Naive thymus-derived CD4-positive, alpha-beta T cell (primary cell): ENCODE measurements around the gene LGI1. TPM values are rescaled to one million over a fixed set of nuclear protein-coding genes. Genes with fewer than 3 reads are reported as not detected.

Experiments used
- ATAC-seq: fragments of 150-1000 bp; cut with Tn5 transposase; 2 replicates; pipeline ENCODE4 v1.10.0; 2021; ENCODE audit warnings: mild to moderate bottlenecking, moderate library complexity
- CTCF ChIA-PET: fragments of 350-600 bp; sonication (Branson Sonifier 250); formaldehyde crosslinking; loops from one replicate; lab custom pipeline; 2021; ENCODE audit warnings: antibody characterized with exemption; lab: Charles Lee
- POLR2A ChIA-PET: fragments of 350-600 bp; sonication (Branson Sonifier 250); formaldehyde crosslinking; loops from one replicate; lab custom pipeline; 2021; ENCODE audit warnings: antibody characterized with exemption, inconsistent platforms; lab: Charles Lee
- DNase-seq, 9 donors: peaks; one replicate each; pipeline versions ENCODE4 v3.0.0 to v3.0.0-alpha.2; 2020 to 2022; ENCODE audit warnings: mixed read lengths in 1 of 9
- H3K27ac ChIP-seq: one replicate; pipeline ENCODE4 v1.7.0; 2013; ENCODE audit warnings: mild to moderate bottlenecking, low read depth, low read length, moderate library complexity
- H3K27me3 ChIP-seq, 2 donors: one replicate each; pipeline ENCODE4 v1.7.0; 2013; ENCODE audit warnings: low read length in 2 of 2, mild to moderate bottlenecking in 2 of 2, moderate library complexity in 2 of 2; ENCODE audit not compliant: control insufficient read depth in 2 of 2, insufficient read depth in 2 of 2
- H3K36me3 ChIP-seq, 3 experiments: 1 replicate in 2 of 3; 2 replicates in 1 of 3; pipeline ENCODE4 v1.7.0; 2013; ENCODE audit warnings: low read length in 3 of 3, mild to moderate bottlenecking in 3 of 3, moderate library complexity in 1 of 3; ENCODE audit not compliant: insufficient read depth in 3 of 3, control insufficient read depth in 2 of 3
- H3K4me1 ChIP-seq, 2 donors: one replicate each; pipeline ENCODE4 v1.7.0; 2013; ENCODE audit warnings: low read length in 2 of 2, mild to moderate bottlenecking in 2 of 2, moderate library complexity in 1 of 2; ENCODE audit not compliant: control insufficient read depth in 2 of 2, insufficient read depth in 2 of 2
- H3K4me3 ChIP-seq: 2 replicates; pipeline ENCODE4 v1.7.0; 2013; ENCODE audit warnings: mild to moderate bottlenecking, low read length
- H3K9me3 ChIP-seq, 3 experiments: 1 replicate in 2 of 3; 2 replicates in 1 of 3; pipeline ENCODE4 v1.7.0; 2013; ENCODE audit warnings: low read length in 3 of 3; ENCODE audit not compliant: control insufficient read depth in 2 of 3
- H3K27ac Mint-ChIP-seq, 9 donors: one replicate each; pipeline ENCODE4 v1.8.0; 2020 to 2022; ENCODE audit warnings: mixed read lengths in 9 of 9, mild to moderate bottlenecking in 8 of 9, moderate library complexity in 5 of 9, inconsistent platforms in 2 of 9
- H3K27me3 Mint-ChIP-seq, 5 donors: one replicate each; pipeline ENCODE4 v1.8.0; 2021 to 2022; ENCODE audit warnings: mixed read lengths in 5 of 5, mild to moderate bottlenecking in 1 of 5
- H3K36me3 Mint-ChIP-seq, 5 donors: one replicate each; pipeline ENCODE4 v1.8.0; 2020 to 2022; ENCODE audit warnings: mixed read lengths in 5 of 5, mild to moderate bottlenecking in 3 of 5, inconsistent platforms in 1 of 5
- H3K4me1 Mint-ChIP-seq, 7 donors: one replicate each; pipeline ENCODE4 v1.8.0; 2020 to 2022; ENCODE audit warnings: mixed read lengths in 7 of 7, mild to moderate bottlenecking in 3 of 7, inconsistent platforms in 1 of 7
- H3K4me3 Mint-ChIP-seq, 10 donors: one replicate each; pipeline ENCODE4 v1.8.0; 2020 to 2022; ENCODE audit warnings: mild to moderate bottlenecking in 10 of 10, mixed read lengths in 10 of 10, moderate library complexity in 6 of 10, inconsistent platforms in 2 of 10
- H3K9me3 Mint-ChIP-seq, 11 donors: one replicate each; pipeline ENCODE4 v1.8.0; 2020 to 2022; ENCODE audit warnings: mixed read lengths in 11 of 11, mild to moderate bottlenecking in 4 of 11, inconsistent platforms in 1 of 11, moderate library complexity in 1 of 11
- intact Hi-C, 2 donors: fragments of 100-400 bp; cut with micrococcal nuclease; formaldehyde crosslinking; loops; one replicate each; pipeline ENCODE4 v1.15.1; 2023
- polyA plus RNA-seq, 2 donors: library from polyadenylated mRNA; unstranded; fragments of 300-500 nt; fragmentation: Illumina TruSeq; gene quantifications; one replicate each; pipeline ENCODE4 v1.2.3, GENCODE V29; 2021
- total RNA-seq, 6 experiments: library from RNA in 5 of 6; stranded (reverse) in 5 of 6; gene quantifications; 1 replicate in 5 of 6; 2 replicates in 1 of 6; pipeline ENCODE4 v1.2.3 and lab custom pipeline; 2021 to 2026

Gene LGI1
- total and polyA plus RNA-seq, 7 experiments from 2014 or later, result not detected

DNA sequence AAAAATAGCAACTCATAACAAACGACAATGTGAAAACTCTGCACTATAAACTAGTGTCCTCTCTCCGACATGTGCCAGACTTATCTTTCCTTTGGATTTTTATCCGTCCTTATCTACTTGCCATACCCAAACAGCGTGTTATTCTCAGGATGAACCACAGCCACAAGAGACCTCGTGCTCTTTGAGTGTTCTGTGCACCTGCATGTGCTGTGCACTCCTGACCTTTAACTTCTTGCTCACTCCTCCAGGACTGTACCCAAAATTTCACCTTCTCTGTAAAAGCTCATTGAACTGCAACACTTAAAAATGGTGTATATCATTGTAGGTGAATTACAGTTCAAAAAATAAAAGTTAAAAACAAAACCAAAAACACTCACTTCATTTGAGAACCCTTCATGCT lies 78.0 kb downstream of the LGI1 start:
- no peaks in the 10 kb centered on the region for H3K4me1 ChIP-seq
- Mint-ChIP-seq H3K4me3 (no peak overlapping the region), H3K27me3 (peaks cover 0 to 20% (median 8%) of the 10 kb centered on the region in 5 donors), H3K36me3 (peaks cover 0 to 13% (median 0%) of the 10 kb centered on the region in 5 donors), H3K4me1 (no peaks in the 10 kb centered on the region), H3K27ac (no peak overlapping the region), H3K9me3 (peaks cover 5 to 18% (median 8%) of the 10 kb centered on the region in 11 donors)
- CTCF ChIA-PET, result no interaction called here
- no peak overlapping the region for H3K27ac ChIP-seq
- H3K9me3 ChIP-seq, result no peaks in the 10 kb centered on the region
- DNase-seq (no peak), ATAC-seq (no peak)
- POLR2A ChIA-PET, result no interaction called here
- no peak overlapping the region for H3K4me3 ChIP-seq
- no peaks in the 10 kb centered on the region for H3K36me3 ChIP-seq
- no peaks in the 10 kb centered on the region for H3K27me3 ChIP-seq
- intact Hi-C loops, result no loop called here

DNA sequence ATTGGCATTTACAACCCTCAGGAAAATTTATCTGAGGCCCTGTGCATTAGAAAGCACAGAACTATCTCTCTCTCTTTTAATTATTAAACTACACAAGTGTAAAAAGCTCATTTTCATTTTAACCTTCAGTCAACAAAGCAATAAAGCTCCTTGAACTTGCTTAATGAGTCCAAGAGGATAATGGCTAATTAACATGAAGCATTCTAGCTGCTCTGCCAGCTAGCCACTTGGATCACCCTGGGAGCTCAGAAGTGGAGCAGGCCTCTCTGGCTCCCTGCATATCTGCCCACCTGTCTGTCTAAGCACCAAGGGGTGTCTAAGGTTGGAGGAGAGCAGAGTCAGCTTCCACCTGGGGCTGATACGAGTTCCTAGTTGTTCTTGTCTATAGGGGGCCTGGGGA lies 80.1 kb downstream of the LGI1 start:
- POLR2A ChIA-PET, result no interaction called here
- DNase-seq, result no peak
- Histone ChIP-seq H3K4me1 (no peaks in the 10 kb centered on the region), H3K9me3 (no peaks in the 10 kb centered on the region), H3K27ac (no peak overlapping the region), H3K36me3 (no peaks in the 10 kb centered on the region), H3K4me3 (no peak overlapping the region), H3K27me3 (no peaks in the 10 kb centered on the region)
- Mint-ChIP-seq H3K27me3 (peaks cover 0 to 7% (median 4%) of the 10 kb centered on the region in 5 donors), H3K4me1 (no peaks in the 10 kb centered on the region), H3K27ac (no peak overlapping the region), H3K36me3 (peaks cover 0 to 7% (median 0%) of the 10 kb centered on the region in 5 donors), H3K9me3 (peaks cover 2 to 18% (median 7%) of the 10 kb centered on the region in 11 donors), H3K4me3 (no peak overlapping the region)
- CTCF ChIA-PET, result no interaction called here
- ATAC-seq, result no peak
- intact Hi-C loops, result no loop called here

- H3K9me3 Mint-ChIP-seq, result peaks cover 2 to 16% (median 7%) of the 10 kb centered on the region in 11 donors
- ATAC-seq (no peak), DNase-seq (no peak)
- H3K27ac Mint-ChIP-seq, result no peak overlapping the region
- intact Hi-C loops, result no loop called here
- peaks cover 0 to 7% (median 0%) of the 10 kb centered on the region in 5 donors for H3K36me3 Mint-ChIP-seq
- H3K4me1 Mint-ChIP-seq, result no peaks in the 10 kb centered on the region
- H3K27ac ChIP-seq, result no peak overlapping the region
- H3K4me1 ChIP-seq, result no peaks in the 10 kb centered on the region
- H3K9me3 ChIP-seq, result no peaks in the 10 kb centered on the region
- no peaks in the 10 kb centered on the region for H3K36me3 ChIP-seq
- no peak overlapping the region for H3K4me3 ChIP-seq
- H3K27me3 ChIP-seq, result no peaks in the 10 kb centered on the region
- H3K4me3 Mint-ChIP-seq, result no peak overlapping the region
- CTCF ChIA-PET, result no interaction called here
- H3K27me3 Mint-ChIP-seq, result peaks cover 0 to 7% (median 4%) of the 10 kb centered on the region in 5 donors
- POLR2A ChIA-PET, result no interaction called here
Measured at GRCh38 chr10:93838278-93838677, 80.5 kb downstream of the LGI1 start.

GRCh38 chr10:93841961-93842360 lies 84.2 kb downstream of the LGI1 start:
- Histone ChIP-seq H3K36me3 (no peaks in the 10 kb centered on the region), H3K27ac (no peak overlapping the region), H3K9me3 (no peaks in the 10 kb centered on the region), H3K4me3 (no peak overlapping the region), H3K4me1 (no peaks in the 10 kb centered on the region), H3K27me3 (no peaks in the 10 kb centered on the region)
- peaks cover 0 to 7% (median 4%) of the 10 kb centered on the region in 5 donors for H3K27me3 Mint-ChIP-seq
- intact Hi-C loops, result no loop called here
- no peak for DNase-seq
- no peak overlapping the region for H3K27ac Mint-ChIP-seq
- H3K4me3 Mint-ChIP-seq, result no peak overlapping the region
- H3K4me1 Mint-ChIP-seq, result no peaks in the 10 kb centered on the region
- peaks cover 0 to 5% (median 0%) of the 10 kb centered on the region in 11 donors for H3K9me3 Mint-ChIP-seq
- ChIA-PET CTCF (no interaction called here), POLR2A (no interaction called here)
- H3K36me3 Mint-ChIP-seq, result no peaks in the 10 kb centered on the region
- no peak for ATAC-seq

DNA sequence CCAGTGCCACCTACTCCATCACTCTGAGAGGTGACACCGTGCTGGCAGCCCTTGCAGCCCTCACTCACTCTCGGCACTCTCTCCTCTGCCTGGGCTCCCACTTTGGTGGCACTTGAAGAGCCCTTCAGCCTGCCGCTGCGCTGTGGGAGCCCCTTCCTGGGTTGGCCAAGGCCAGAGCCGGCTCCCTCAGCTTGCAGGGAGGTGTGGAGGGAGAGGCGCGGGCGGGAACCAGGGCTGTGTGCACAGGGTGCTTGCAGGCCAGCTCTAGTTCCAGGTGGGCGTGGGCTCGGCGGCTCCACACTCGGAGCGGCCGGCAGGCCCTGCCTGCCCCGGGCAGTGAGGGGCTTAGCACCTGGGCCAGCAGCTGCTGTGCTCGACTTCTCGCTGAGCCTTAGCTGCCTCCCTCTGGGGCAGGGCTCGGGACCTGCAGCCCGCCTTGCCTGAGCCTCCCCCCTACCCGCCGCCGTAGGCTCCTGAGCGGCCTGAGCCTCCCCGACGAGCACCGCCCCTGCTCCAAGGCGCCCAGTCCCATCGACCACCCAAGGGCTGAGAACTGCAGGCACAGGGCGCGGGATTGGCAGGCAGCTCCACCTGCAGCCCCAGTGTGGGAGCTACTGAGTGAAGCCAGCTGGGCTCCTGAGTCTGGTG lies 87.4 kb downstream of the LGI1 start:
- Mint-ChIP-seq H3K36me3 (no peaks in the 10 kb centered on the region), H3K27me3 (peaks cover 0 to 4% (median 0%) of the 10 kb centered on the region in 5 donors), H3K9me3 (peaks cover 0 to 5% (median 0%) of the 10 kb centered on the region in 11 donors), H3K4me1 (no peaks in the 10 kb centered on the region), H3K27ac (no peak overlapping the region), H3K4me3 (no peak overlapping the region)
- no peak overlapping the region for H3K4me3 ChIP-seq
- H3K9me3 ChIP-seq, result no peaks in the 10 kb centered on the region
- ChIA-PET CTCF (no interaction called here), POLR2A (no interaction called here)
- DNase-seq, result no peak
- no peaks in the 10 kb centered on the region for H3K4me1 ChIP-seq
- H3K27me3 ChIP-seq, result no peaks in the 10 kb centered on the region
- ATAC-seq, result no peak
- intact Hi-C loops, result no loop called here
- no peak overlapping the region for H3K27ac ChIP-seq
- no peaks in the 10 kb centered on the region for H3K36me3 ChIP-seq

Other genes starting within 250 kb of the LGI1 start
- not detected for gene FFAR4, start 191.3 kb upstream of the LGI1 start, total RNA-seq
- gene FFAR4, start 191.3 kb upstream of the LGI1 start, polyA plus RNA-seq, result not detected
- not detected for gene RBP4, start 156.7 kb upstream of the LGI1 start, total RNA-seq
- not detected for gene RBP4, start 156.7 kb upstream of the LGI1 start, polyA plus RNA-seq
- gene PDE6C, start 145.4 kb upstream of the LGI1 start, total RNA-seq, result not detected
- not detected for gene PDE6C, start 145.4 kb upstream of the LGI1 start, polyA plus RNA-seq
- 10 to 100 TPM; 15.5 to 31.0 (median 22.7) TPM for gene FRA10AC1, start 55.3 kb upstream of the LGI1 start, total RNA-seq
- gene FRA10AC1, start 55.3 kb upstream of the LGI1 start, polyA plus RNA-seq, result 1 to 10 TPM; 4.4 to 6.8 TPM
- gene SLC35G1, start 136.0 kb downstream of the LGI1 start, total RNA-seq, result 1 to 10 TPM; 2.4 to 7.2 (median 3.5) TPM
- gene SLC35G1, start 136.0 kb downstream of the LGI1 start, polyA plus RNA-seq, result 1 to 10 TPM; 4.5 TPM
- under 1 TPM in 2 of 5 experiments, not detected in 3; 0.03 to 0.05 TPM for gene PLCE1, start 236.0 kb downstream of the LGI1 start, total RNA-seq
- gene PLCE1, start 236.0 kb downstream of the LGI1 start, polyA plus RNA-seq, result under 1 TPM; 0.22 to 0.30 TPM